Measurements from ENCODE around the gene RALGDS. TPM values are rescaled to one million over a fixed set of nuclear protein-coding genes. Genes with fewer than 3 reads are reported as not detected.
A peak's percentile ranks its signal among the peaks of the same experiment; 100 is the strongest.

Gene RALGDS
- total and polyA plus RNA-seq, 9 of the 15 experiments (the other 6 are each of a cell fraction or from before 2014, with no cell fraction given) = 0.75 to 43.3 (median 27.1) TPM

- TF ChIP-seq RREB1 (CRISPR knock-in tag; IDR thresholded peaks at IDR 0.05) = no peak
- TF ChIP-seq XRCC4 (IDR thresholded peaks at IDR 0.05; ENCODE audit: extremely low read depth, insufficient read depth, insufficient read length) = no peak
- no peak for TF ChIP-seq ZSCAN29 (IDR thresholded peaks at IDR 0.05)
- TF ChIP-seq BCOR (IDR thresholded peaks at IDR 0.05) = no peak
- TF ChIP-seq ZMIZ1 (IDR thresholded peaks at IDR 0.05; ENCODE audit: low read depth in 2 of 2, low read length in 2 of 2) = no peak; a peak in 1 of 4 replicates
- TF ChIP-seq CBFB (CRISPR knock-in tag; IDR thresholded peaks at IDR 0.05) = 0 out of 2 replicates have a peak, but pooled peaks have one; percentile 33
- peak in 1 of 2 experiments; percentile 34; a peak in 2 of 4 replicates for TF ChIP-seq RAD21 (CRISPR knock-in tag; conservative IDR thresholded peaks at IDR 0.05 in 1 of 2, IDR thresholded peaks at IDR 0.05 in 1 of 2)
- TF ChIP-seq NBN (IDR thresholded peaks at IDR 0.05; ENCODE audit: low read depth) = no peak
- TF ChIP-seq CCNT2 (IDR thresholded peaks at IDR 0.05; ENCODE audit: borderline replicate concordance, extremely low read depth, insufficient read length, low read depth, low read length) = peak; percentile 59
- no peak for TF ChIP-seq CREB1 (IDR thresholded peaks at IDR 0.05)
- TF ChIP-seq CREB1 (CRISPR knock-in tag; IDR thresholded peaks at IDR 0.05) = peak; percentile 51; the same call in 1 of the 2 replicates
- 0 out of 2 replicates have a peak, but pooled peaks have one; percentile 23 for TF ChIP-seq CUX1 (CRISPR knock-in tag; IDR thresholded peaks at IDR 0.05)
Measured at GRCh38 chr9:133133681-133134387, 12.8 kb upstream of the RALGDS start (continued).
